ENCODE measurements around the gene TEAD1. TPM values are rescaled to one million over a fixed set of nuclear protein-coding genes. Genes with fewer than 3 reads are reported as not detected.

TEAD1 gene
- total RNA-seq, 1 experiment from 2014 or later = 106 TPM

DNA sequence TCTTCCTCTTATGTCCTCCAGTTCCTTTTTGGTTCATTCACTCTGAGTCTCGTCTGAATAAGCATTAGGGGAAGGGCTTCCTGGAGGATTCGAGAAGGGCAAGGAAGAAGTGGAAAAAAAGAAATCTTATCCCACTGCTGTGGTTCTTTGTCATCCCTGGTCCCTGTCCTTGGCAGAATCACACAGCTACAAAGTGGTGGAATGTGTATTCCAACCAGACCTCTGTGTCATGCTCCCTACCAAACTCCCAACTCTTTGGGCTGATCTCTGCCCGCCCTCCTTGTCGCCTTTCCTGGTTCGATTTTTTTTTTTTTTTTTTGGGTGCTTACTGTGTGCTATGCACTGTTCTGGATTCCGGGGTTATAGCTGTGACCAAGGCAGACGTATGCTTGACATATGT is 61.0 kb downstream of the TEAD1 start:
- Histone ChIP-seq H3K4me2 (no peak overlapping the region), H3K4me1 (replicated peaks; ENCODE audit: insufficient read depth) (0 out of 2 replicates have a peak, but pooled peaks cover 7% of the 10 kb centered on the region), H3K27ac (no peak overlapping the region), H3K79me2 (ENCODE audit: low read depth) (peaks cover 97% of the 10 kb centered on the region), H3K27me3 (ENCODE audit: insufficient read depth, low read depth) (no peaks in the 10 kb centered on the region), H3K4me3 (no peak overlapping the region), H3K9me3 (ENCODE audit: insufficient read depth, low read depth) (no peaks in the 10 kb centered on the region), H3F3A (ENCODE audit: insufficient read depth, low read depth) (no peaks in the 10 kb centered on the region), H4K20me1 (ENCODE audit: insufficient read depth) (no peaks in the 10 kb centered on the region), H2AFZ (no peak overlapping the region), H3K36me3 (ENCODE audit: low read depth) (no peaks in the 10 kb centered on the region), H3K9me2 (ENCODE audit: insufficient read depth) (no peaks in the 10 kb centered on the region)
- TF ChIP-seq CTCF (conservative IDR thresholded peaks at IDR 0.05) = no peak
- no peak for TF ChIP-seq EZH2 (IDR thresholded peaks at IDR 0.05; ENCODE audit: low read depth)
- BruUV-seq (replicated peaks) = no TSS peak
- intact Hi-C loops (cut with micrococcal nuclease; ENCODE audit: unreplicated experiment) = no loop called here
- CTCF ChIA-PET = no interaction called here
- no peak for DNase-seq
- POLR2A ChIA-PET (ENCODE audit: unreplicated experiment) = no interaction called here

- H3K4me3 ChIP-seq = no peak overlapping the region
- H3F3A ChIP-seq (ENCODE audit: insufficient read depth, low read depth) = no peaks in the 10 kb centered on the region
- no peaks in the 10 kb centered on the region for H3K9me3 ChIP-seq (ENCODE audit: insufficient read depth, low read depth)
- H2AFZ ChIP-seq = no peak overlapping the region
- BruUV-seq (replicated peaks) = no TSS peak
- no peaks in the 10 kb centered on the region for H3K36me3 ChIP-seq (ENCODE audit: low read depth)
- no peak for DNase-seq
- POLR2A ChIA-PET (ENCODE audit: unreplicated experiment) = interaction anchor here (0.6 to 0.7 kb wide), 2 partner anchors 36 to 326 kb away, joined by 5 read pairs; no protein-coding TSS in a partner anchor
- H4K20me1 ChIP-seq (ENCODE audit: insufficient read depth) = no peaks in the 10 kb centered on the region
- H3K9me2 ChIP-seq (ENCODE audit: insufficient read depth) = no peaks in the 10 kb centered on the region
- H3K79me2 ChIP-seq (ENCODE audit: low read depth) = peaks cover 96% of the 10 kb centered on the region
- H3K27ac ChIP-seq = no peak overlapping the region
- H3K4me2 ChIP-seq = no peak overlapping the region
- CTCF ChIA-PET = interaction anchor here (0.6 kb wide), 1 partner anchor 76 kb away, joined by 3 read pairs; no protein-coding TSS in a partner anchor
- TF ChIP-seq EZH2 (IDR thresholded peaks at IDR 0.05; ENCODE audit: low read depth) = no peak
- TF ChIP-seq CTCF (conservative IDR thresholded peaks at IDR 0.05) = no peak
- no peaks in the 10 kb centered on the region for H3K27me3 ChIP-seq (ENCODE audit: insufficient read depth, low read depth)
- intact Hi-C loops (cut with micrococcal nuclease; ENCODE audit: unreplicated experiment) = no loop called here
- 0 out of 2 replicates have a peak, but pooled peaks cover under 1% of the 10 kb centered on the region for H3K4me1 ChIP-seq (replicated peaks; ENCODE audit: insufficient read depth)
Measured at GRCh38 chr11:12737024-12737423, 62.8 kb downstream of the TEAD1 start.

- POLR2A ChIA-PET (ENCODE audit: unreplicated experiment) = no interaction called here
- no peak for DNase-seq
- Histone ChIP-seq H3K4me1 (replicated peaks; ENCODE audit: insufficient read depth) (peaks cover 14% of the 10 kb centered on the region), H3K27me3 (ENCODE audit: insufficient read depth, low read depth) (no peaks in the 10 kb centered on the region), H3K4me3 (no peak overlapping the region), H3F3A (ENCODE audit: insufficient read depth, low read depth) (peaks cover 13% of the 10 kb centered on the region; the same call in 1 of the 2 replicates), H4K20me1 (ENCODE audit: insufficient read depth) (peaks cover 3% of the 10 kb centered on the region), H3K9me3 (ENCODE audit: insufficient read depth, low read depth) (no peaks in the 10 kb centered on the region), H3K79me2 (ENCODE audit: low read depth) (peaks cover 95% of the 10 kb centered on the region), H3K27ac (no peak overlapping the region), H3K9me2 (ENCODE audit: insufficient read depth) (no peaks in the 10 kb centered on the region), H3K36me3 (ENCODE audit: low read depth) (no peaks in the 10 kb centered on the region), H3K4me2 (no peak overlapping the region), H2AFZ (no peak overlapping the region)
- intact Hi-C loops (cut with micrococcal nuclease; ENCODE audit: unreplicated experiment) = no loop called here
- TF ChIP-seq EZH2 (IDR thresholded peaks at IDR 0.05; ENCODE audit: low read depth) (no peak), CTCF (conservative IDR thresholded peaks at IDR 0.05) (no peak)
- no TSS peak for BruUV-seq (replicated peaks)
- CTCF ChIA-PET = interaction anchor here (0.7 kb wide), 1 partner anchor 14 kb away, joined by 3 read pairs; no protein-coding TSS in a partner anchor
Measured at GRCh38 chr11:12741671-12742216, 67.5 kb downstream of the TEAD1 start.
